MM.1S (cell line): ENCODE measurements around the gene CTNNBIP1.

Source experiments
- CTCF ChIP-seq: fragments of 300-600 bp; sonication (generic); IDR thresholded peaks from 2 replicates; pipeline ENCODE4 v1.5.1; 2016; ENCODE audit warnings: antibody characterized with exemption, low read length, mixed read lengths
- EZH2 ChIP-seq: fragments of 300-600 bp; sonication (generic); optimal IDR thresholded peaks from 2 replicates; pipeline ENCODE3; 2017; ENCODE audit warnings: low read depth, mild to moderate bottlenecking, antibody characterized with exemption, low read length, mixed read lengths
- EZH2phosphoT487 ChIP-seq: fragments of 300-600 bp; sonication (generic); IDR thresholded peaks from 2 replicates; pipeline ENCODE4 v1.6.1; 2018; ENCODE audit warnings: antibody characterized with exemption, low read length

GRCh38 chr1:9844756-9845155 lies 65.3 kb downstream of the CTNNBIP1 start:
- TF ChIP-seq CTCF (no peak), EZH2 (no peak), EZH2phosphoT487 (no peak)
